ENCODE data around the gene DCBLD1. TPM values are rescaled to one million over a fixed set of nuclear protein-coding genes. Genes with fewer than 3 reads are reported as not detected.

The DCBLD1 gene
- total RNA-seq, 1 experiment from 2014 or later, result 19.5 TPM

DNA sequence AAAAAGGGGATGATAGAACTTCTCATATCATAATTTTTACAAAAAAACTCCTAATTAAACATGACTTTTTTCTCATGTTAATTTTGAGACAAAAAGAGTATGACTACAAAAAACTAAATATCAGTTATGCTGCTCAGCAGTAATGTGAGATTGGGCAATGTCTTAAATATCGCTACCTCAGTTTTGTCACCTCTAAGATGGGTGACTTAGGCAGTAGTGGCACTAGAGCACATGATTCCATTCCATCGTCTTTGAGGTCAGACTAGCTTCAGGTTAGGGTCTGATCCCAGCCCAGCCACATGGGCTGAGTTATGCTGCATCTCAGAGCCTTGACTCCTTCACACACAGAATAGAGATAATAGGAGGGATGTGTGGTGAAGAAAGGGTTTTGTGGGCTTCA, 11.0 kb downstream of the DCBLD1 start (continued):
- TF ChIP-seq FOSL1 (IDR thresholded peaks at IDR 0.05; ENCODE audit: low read depth), result no peak
- TF ChIP-seq, protein P1, sequence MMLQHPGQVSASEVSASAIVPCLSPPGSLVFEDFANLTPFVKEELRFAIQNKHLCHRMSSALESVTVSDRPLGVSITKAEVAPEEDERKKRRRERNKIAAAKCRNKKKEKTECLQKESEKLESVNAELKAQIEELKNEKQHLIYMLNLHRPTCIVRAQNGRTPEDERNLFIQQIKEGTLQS (IDR thresholded peaks at IDR 0.05), result no peak
- TF ChIP-seq SRF (IDR thresholded peaks at IDR 0.05; ENCODE audit: low read depth), result no peak
- TF ChIP-seq, protein P2, sequence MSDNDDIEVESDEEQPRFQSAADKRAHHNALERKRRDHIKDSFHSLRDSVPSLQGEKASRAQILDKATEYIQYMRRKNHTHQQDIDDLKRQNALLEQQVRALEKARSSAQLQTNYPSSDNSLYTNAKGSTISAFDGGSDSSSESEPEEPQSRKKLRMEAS (IDR thresholded peaks at IDR 0.05), result no peak
- no peak for TF ChIP-seq SIN3A (IDR thresholded peaks at IDR 0.05; ENCODE audit: low read depth)
- no peak for TF ChIP-seq POLR2A (IDR thresholded peaks at IDR 0.05; ENCODE audit: borderline replicate concordance, extremely low read depth, insufficient read depth, insufficient read length)
- no peak for TF ChIP-seq ELF1 (IDR thresholded peaks at IDR 0.05; ENCODE audit: borderline replicate concordance, low read depth)

DNA sequence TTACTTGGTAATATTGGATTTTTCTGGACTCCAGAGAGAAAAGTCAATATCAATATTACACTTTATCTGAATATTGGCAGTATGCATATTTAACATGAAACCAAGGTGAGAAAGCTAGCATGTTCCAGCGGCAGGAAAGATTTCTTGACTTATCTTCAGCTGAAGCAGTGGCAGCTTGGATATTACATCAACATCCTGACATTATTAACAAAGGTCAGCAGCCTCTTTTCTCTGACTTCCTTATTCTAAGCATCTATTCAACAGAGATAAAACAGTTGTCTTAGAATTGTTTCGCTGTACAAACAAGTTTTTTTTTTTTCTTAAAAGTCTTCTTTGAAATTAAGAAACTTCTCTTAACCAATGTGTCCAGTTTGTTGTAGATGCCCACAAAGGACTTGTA, 11.8 kb downstream of the DCBLD1 start:
- Histone ChIP-seq H3K9me3 (ENCODE audit: control insufficient read depth in 1 of 2, insufficient read depth in 1 of 2, low read depth in 1 of 2, low read length in 2 of 2) (no peaks in the 10 kb centered on the region), H3K27me3 (ENCODE audit: insufficient read depth, low read length) (no peaks in the 10 kb centered on the region), H3K4me1 (ENCODE audit: control insufficient read depth in 1 of 2, insufficient read depth in 2 of 2, low read length in 2 of 2) (peaks cover 32 to 57% of the 10 kb centered on the region in 2 experiments), H3K4me2 (ENCODE audit: low read length) (peak overlapping the region; percentile 37), H2AFZ (ENCODE audit: low read depth, low read length, poor library complexity, severe bottlenecking) (no peak overlapping the region), H3K27ac (ENCODE audit: low read depth, low read length) (no peak overlapping the region), H3K36me3 (ENCODE audit: control insufficient read depth in 1 of 2, insufficient read depth in 2 of 2, low read length in 2 of 2) (no peaks in the 10 kb centered on the region), H3K4me3 (replicated peaks in 1 of 2; ENCODE audit: low read depth in 1 of 2, low read length in 2 of 2) (no peak overlapping the region), H4K20me1 (ENCODE audit: insufficient read depth) (no peaks in the 10 kb centered on the region; the same call in 1 of the 2 replicates), H3K9me2 (ENCODE audit: insufficient read depth) (no peaks in the 10 kb centered on the region), H3K79me2 (ENCODE audit: insufficient read depth, low read length) (peaks cover 92% of the 10 kb centered on the region), H3K9ac (ENCODE audit: low read length) (no peak overlapping the region)
- DNase-seq (ENCODE audit: low read depth, low spot score), result no peak
- ATAC-seq, result no peak
- RAD21 ChIA-PET (ENCODE audit: low non-redundant PET in 1 of 2, low total read pairs in 2 of 2, uncharacterized antibody in 2 of 2, unreplicated experiment in 2 of 2), result no interaction called here
- CTCF ChIA-PET, result no interaction called here
- POLR2A ChIA-PET, result no interaction called here
- TF ChIP-seq CBX3 (IDR thresholded peaks at IDR 0.05; ENCODE audit: low read depth) (no peak), EZH2phosphoT487 (IDR thresholded peaks at IDR 0.05; ENCODE audit: borderline replicate concordance) (no peak), POLR2A (IDR thresholded peaks at IDR 0.05; ENCODE audit: borderline replicate concordance, extremely low read depth, insufficient read depth, insufficient read length) (no peak), EZH2 (IDR thresholded peaks at IDR 0.05) (no peak)
- BruUV-seq (replicated peaks), result no TSS peak
- intact Hi-C loops (cut with micrococcal nuclease), result no loop called here
